Measurements from ENCODE around the gene CAMK2G.

DNA sequence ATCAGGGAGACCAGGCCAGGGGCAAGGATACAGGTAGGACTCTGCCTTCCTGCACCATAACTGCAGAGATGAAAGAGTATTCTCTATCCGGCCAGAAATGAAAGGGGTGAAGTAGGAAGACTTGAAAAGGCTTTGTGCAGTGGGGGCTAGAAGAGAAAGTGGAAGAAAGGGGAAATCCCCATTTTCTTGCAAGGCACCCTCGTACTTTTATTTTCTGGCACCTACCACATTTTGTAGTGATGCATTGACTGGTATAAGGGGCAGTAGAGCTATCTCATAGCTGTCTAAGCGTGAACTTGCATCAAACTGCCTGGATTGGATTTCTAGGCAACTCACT, 752 bp upstream of the CAMK2G start:
- no peak for TF ChIP-seq YY1 (IDR thresholded peaks at IDR 0.05)
- TF ChIP-seq, protein P1, sequence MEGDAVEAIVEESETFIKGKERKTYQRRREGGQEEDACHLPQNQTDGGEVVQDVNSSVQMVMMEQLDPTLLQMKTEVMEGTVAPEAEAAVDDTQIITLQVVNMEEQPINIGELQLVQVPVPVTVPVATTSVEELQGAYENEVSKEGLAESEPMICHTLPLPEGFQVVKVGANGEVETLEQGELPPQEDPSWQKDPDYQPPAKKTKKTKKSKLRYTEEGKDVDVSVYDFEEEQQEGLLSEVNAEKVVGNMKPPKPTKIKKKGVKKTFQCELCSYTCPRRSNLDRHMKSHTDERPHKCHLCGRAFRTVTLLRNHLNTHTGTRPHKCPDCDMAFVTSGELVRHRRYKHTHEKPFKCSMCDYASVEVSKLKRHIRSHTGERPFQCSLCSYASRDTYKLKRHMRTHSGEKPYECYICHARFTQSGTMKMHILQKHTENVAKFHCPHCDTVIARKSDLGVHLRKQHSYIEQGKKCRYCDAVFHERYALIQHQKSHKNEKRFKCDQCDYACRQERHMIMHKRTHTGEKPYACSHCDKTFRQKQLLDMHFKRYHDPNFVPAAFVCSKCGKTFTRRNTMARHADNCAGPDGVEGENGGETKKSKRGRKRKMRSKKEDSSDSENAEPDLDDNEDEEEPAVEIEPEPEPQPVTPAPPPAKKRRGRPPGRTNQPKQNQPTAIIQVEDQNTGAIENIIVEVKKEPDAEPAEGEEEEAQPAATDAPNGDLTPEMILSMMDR (IDR thresholded peaks at IDR 0.05; ENCODE audit: low read depth, low read length, missing input control): no peak
